PC-9 (cell line): ENCODE data around the gene MST1.

ENCODE experiments used
- CTCF ChIP-seq: fragments of 200-600 bp; sonication (generic); conservative IDR thresholded peaks from 2 replicates; pipeline ENCODE4 v1.6.1; 2017; ENCODE audit warnings: mixed run types, antibody characterized with exemption, mild to moderate bottlenecking, moderate library complexity
- EZH2 ChIP-seq: fragments of 200-600 bp; sonication (generic); IDR thresholded peaks from 2 replicates; pipeline ENCODE4 v1.8.0; 2017; ENCODE audit warnings: antibody characterized with exemption, low read depth

GRCh38 chr3:49644684-49645083 is 44.6 kb downstream of the MST1 start:
- TF ChIP-seq CTCF: no peak
- no peak for TF ChIP-seq EZH2
